HFFc6 (cell line): ENCODE measurements around the gene ZCCHC17. TPM values are rescaled to one million over a fixed set of nuclear protein-coding genes. Genes with fewer than 3 reads are reported as not detected.

Experiments used
- DNase-seq: peaks from one replicate; pipeline ENCODE4 v3.0.0-alpha.2; 2018
- H3K27ac Mint-ChIP-seq: 2 replicates; pipeline ENCODE4 v1.8.0; 2020; ENCODE audit warnings: mild to moderate bottlenecking, mixed read lengths
- H3K27me3 Mint-ChIP-seq: 2 replicates; pipeline ENCODE4 v1.8.0; 2021; ENCODE audit warnings: mild to moderate bottlenecking, moderate library complexity, mixed read lengths; ENCODE audit not compliant: insufficient read depth
- H3K36me3 Mint-ChIP-seq: 2 replicates; pipeline ENCODE4 v1.8.0; 2021; ENCODE audit warnings: low read depth, mixed read lengths
- H3K4me1 Mint-ChIP-seq: 2 replicates; pipeline ENCODE4 v1.8.0; 2020; ENCODE audit warnings: low read depth, mixed read lengths
- H3K4me3 Mint-ChIP-seq: 2 replicates; pipeline ENCODE4 v1.8.0; 2020; ENCODE audit warnings: mild to moderate bottlenecking, moderate library complexity, mixed read lengths
- H3K9me3 Mint-ChIP-seq: 2 replicates; pipeline ENCODE4 v1.8.0; 2020; ENCODE audit warnings: mild to moderate bottlenecking, mixed read lengths
- total RNA-seq, 6 experiments: library from RNA; stranded (reverse); fragmentation: NEBNext Ultra II Directional; extraction: Animal tissue kit (Norgen Biotek cat#: 25700); gene quantifications; 2 replicates in 1 of 6; 3 replicates in 5 of 6; pipeline ENCODE4 v1.2.3, GENCODE V29; 2021
- TF ChIP-seq, protein P1 (sequence below): fragments of 200-600 bp; sonication (generic); IDR thresholded peaks from 2 replicates; pipeline ENCODE4 v1.5.0; 2021; ENCODE audit warnings: antibody characterized with exemption, mild to moderate bottlenecking

Gene ZCCHC17
- total RNA-seq, 6 experiments from 2014 or later = 37.4 to 42.3 (median 38.6) TPM

DNA sequence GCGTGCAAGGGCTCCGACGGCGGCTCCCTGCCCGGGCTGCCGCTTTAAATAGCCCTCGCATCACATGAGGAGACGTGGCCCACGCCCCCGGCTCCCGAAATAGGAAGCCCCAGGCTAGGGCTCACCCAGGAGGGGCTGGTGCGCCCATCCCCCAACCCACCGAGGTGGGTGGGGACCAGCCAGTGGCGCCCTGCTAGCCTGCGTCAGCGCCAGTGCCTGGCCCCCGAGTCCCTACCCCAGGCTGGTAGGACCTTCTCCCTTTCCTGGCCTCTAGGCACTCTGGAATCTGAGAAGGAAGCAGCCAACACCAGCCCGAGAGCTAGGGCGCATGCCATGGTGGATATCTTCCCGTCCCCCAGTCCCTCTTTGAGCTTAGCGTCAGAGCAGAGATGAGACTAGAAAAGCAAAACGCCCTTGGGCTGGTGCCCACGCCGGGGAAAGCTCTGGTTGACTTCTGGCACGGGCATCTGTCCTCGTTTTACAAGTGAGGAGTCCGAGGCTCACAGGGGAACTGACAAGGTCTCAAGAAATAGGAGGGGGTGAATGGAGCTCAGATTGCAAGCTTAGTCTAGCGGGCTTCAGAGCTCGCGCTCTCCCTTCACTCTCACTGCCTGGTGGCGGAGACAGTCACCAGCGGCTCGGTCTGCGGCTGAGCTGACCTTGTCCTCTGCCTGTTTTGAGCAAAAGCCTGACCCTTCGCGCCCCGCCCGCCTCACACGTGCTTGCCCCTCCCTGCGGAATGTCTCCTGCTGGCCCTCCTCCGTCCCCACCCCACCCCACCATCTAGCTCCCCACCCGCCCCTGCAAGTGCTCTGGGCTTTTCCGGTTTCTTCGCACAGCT, 76.4 kb downstream of the ZCCHC17 start, which contains the start of gene FABP3:
Gene FABP3 (minus strand): TSS at position 21 of the 841 bp plus-strand sequence. CDS start 62 bp downstream, outside the sequence.
- no peaks in the 10 kb centered on the region for H3K9me3 Mint-ChIP-seq
- peak; percentile 57 for DNase-seq
- H3K27me3 Mint-ChIP-seq = peaks cover 4% of the 10 kb centered on the region
- no peaks in the 10 kb centered on the region; the same call in 1 of the 2 replicates for H3K36me3 Mint-ChIP-seq
- H3K4me3 Mint-ChIP-seq = peak within 1 kb of the TSS; percentile 87
- peak within 1 kb of the TSS; percentile 88 for H3K27ac Mint-ChIP-seq
- peaks cover 54% of the 10 kb centered on the region for H3K4me1 Mint-ChIP-seq
- TF ChIP-seq, protein P1, sequence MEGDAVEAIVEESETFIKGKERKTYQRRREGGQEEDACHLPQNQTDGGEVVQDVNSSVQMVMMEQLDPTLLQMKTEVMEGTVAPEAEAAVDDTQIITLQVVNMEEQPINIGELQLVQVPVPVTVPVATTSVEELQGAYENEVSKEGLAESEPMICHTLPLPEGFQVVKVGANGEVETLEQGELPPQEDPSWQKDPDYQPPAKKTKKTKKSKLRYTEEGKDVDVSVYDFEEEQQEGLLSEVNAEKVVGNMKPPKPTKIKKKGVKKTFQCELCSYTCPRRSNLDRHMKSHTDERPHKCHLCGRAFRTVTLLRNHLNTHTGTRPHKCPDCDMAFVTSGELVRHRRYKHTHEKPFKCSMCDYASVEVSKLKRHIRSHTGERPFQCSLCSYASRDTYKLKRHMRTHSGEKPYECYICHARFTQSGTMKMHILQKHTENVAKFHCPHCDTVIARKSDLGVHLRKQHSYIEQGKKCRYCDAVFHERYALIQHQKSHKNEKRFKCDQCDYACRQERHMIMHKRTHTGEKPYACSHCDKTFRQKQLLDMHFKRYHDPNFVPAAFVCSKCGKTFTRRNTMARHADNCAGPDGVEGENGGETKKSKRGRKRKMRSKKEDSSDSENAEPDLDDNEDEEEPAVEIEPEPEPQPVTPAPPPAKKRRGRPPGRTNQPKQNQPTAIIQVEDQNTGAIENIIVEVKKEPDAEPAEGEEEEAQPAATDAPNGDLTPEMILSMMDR = no peak

DNA sequence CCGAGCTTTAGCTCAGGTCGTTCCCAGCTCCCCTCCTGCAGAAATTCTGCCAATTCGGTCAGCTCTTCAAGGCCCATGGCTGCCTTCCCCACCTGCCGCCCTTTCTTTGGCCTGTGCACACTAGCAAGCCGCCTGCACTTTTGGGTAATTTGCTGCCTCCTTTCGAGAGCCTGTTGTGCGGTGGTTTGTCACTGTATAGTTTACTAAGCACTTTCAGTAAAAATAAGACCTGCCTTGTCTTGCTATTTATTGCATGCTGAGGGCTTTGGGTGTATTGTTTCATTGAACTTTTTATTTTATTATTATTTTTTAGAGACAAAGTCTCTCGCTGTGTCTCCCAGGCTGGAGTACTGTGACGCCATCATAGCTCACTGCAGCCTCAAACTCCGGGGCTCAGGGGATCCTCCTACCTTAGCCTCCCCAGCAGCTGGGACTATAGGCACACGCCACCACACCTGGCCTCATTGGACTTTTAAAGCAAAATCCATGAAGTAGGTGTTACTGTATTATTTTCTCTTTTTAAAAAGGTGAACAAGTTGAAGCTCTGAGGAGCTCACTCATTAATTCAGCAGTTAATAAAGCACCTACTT, 77.2 kb downstream of the ZCCHC17 start:
- TF ChIP-seq, protein P1 = no peak
- no peaks in the 10 kb centered on the region; the same call in 1 of the 2 replicates for H3K36me3 Mint-ChIP-seq
- peaks cover 4% of the 10 kb centered on the region for H3K27me3 Mint-ChIP-seq
- peak overlapping the region; percentile 88 for H3K27ac Mint-ChIP-seq
- DNase-seq = no peak
- no peaks in the 10 kb centered on the region for H3K9me3 Mint-ChIP-seq
- H3K4me1 Mint-ChIP-seq = peaks cover 49% of the 10 kb centered on the region
- H3K4me3 Mint-ChIP-seq = peak overlapping the region; percentile 87

DNA sequence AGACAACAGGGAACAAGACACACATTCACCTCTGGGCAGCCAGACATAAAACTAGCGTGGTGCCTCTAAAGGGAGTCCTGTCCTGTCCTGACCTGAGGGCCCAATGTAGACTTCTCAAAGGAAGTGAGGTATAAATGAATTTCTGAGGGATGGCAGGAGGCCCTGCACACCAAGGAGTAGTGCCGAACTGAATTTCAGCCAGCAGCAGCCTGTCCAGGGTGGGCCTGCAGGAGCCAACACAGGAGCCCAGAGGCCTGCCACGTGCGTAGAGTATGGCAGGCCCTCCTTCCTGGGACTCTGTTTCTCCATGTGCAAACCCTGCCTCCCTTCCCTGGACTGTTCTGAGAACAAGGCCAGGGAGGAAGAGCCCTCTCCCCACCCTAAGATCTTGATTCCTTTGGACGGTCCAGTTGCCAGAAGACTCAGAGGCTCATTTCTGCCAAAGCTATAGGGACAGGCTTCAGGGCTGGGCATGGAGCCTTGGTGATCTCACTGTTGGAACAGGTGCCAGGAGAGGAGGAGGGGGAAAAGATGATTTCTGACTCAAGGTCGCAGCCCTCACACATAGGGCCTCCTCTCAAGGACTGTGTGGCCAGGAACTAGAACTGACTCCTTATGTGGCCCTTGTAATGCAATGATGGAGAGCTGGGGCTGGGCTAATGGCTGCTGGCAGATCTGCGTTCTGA, 77.8 kb downstream of the ZCCHC17 start:
- peaks cover 4% of the 10 kb centered on the region for H3K27me3 Mint-ChIP-seq
- DNase-seq = peak; percentile 51
- peaks cover 49% of the 10 kb centered on the region for H3K4me1 Mint-ChIP-seq

DNA sequence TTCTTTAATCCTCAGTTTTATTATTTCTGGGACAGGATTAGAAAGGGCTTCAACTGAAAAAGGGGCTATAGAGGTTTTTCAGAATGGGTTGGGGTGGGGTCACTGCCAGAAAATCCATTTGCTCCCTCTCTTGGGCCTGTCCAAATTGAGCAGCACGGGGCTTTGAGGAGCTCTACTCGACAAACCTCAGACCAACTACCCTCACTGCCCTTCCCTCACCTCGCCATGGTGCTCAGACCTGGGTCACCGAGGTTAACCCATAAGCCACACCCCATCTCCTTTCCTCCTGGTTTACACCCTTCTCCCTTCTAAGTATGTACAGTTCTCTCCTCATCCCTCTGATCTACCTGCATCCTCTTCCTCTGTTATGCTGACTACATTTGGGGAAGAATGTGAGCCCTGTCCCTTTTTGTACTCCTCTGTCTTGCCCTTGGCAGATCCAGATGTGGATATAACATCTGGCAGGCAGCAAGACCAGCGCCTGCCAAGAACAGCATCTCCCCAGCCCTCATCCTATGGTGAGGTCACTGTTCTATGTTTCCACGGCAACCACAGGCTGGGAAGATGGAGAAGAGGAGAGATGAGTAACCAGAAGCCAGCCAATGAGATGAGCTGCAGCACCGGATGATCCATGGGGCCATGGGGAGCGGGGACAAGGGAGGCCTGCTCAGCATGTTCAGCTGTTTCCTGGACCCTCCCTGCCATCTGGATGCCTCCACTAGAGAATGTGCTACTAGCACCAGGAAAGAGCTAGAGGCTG, 79.7 kb downstream of the ZCCHC17 start:
- H3K36me3 Mint-ChIP-seq = no peaks in the 10 kb centered on the region; the same call in 1 of the 2 replicates
- peak; percentile 93 for DNase-seq
- H3K9me3 Mint-ChIP-seq = no peaks in the 10 kb centered on the region
- TF ChIP-seq, protein P1 = no peak
- H3K27ac Mint-ChIP-seq = peak overlapping the region; percentile 67
- H3K27me3 Mint-ChIP-seq = peaks cover 4% of the 10 kb centered on the region
- peaks cover 53% of the 10 kb centered on the region for H3K4me1 Mint-ChIP-seq
- H3K4me3 Mint-ChIP-seq = no peak overlapping the region

More for the DNA sequence above, 77.8 kb downstream of the ZCCHC17 start:
- H3K9me3 Mint-ChIP-seq = no peaks in the 10 kb centered on the region
- no peak overlapping the region for H3K4me3 Mint-ChIP-seq
- no peaks in the 10 kb centered on the region; the same call in 1 of the 2 replicates for H3K36me3 Mint-ChIP-seq
- H3K27ac Mint-ChIP-seq = peak overlapping the region; percentile 34; the same call in 1 of the 2 replicates
- TF ChIP-seq, protein P1 = no peak
